ENCODE data around the gene CLCNKB.
"Not testable (repeated sequence)": the region's sequence is repeated elsewhere in the genome, so short reads cannot be mapped to it uniquely, and the experiment has no call there.

Gene CLCNKB

GRCh38 chr1:16020325-16020724 lies 23.3 kb upstream of the CLCNKB start:
- Histone ChIP-seq H3K4me1 (peaks cover 92% of the 10 kb centered on the region), H3K36me3 (no peaks in the 10 kb centered on the region), H3K4me2 (peak overlapping the region; percentile 92; the same call in 1 of the 2 replicates), H3K27ac (no peak overlapping the region), H3K4me3 (no peak overlapping the region), H3K27me3 (no peaks in the 10 kb centered on the region), H3K9ac (no peak overlapping the region), H3K9me3 (no peaks in the 10 kb centered on the region), H4K20me1 (no peaks in the 10 kb centered on the region)
- no peak for TF ChIP-seq Cebpa-rat (IDR thresholded peaks at IDR 0.05)

GRCh38 chr1:16020878-16021277 lies 22.7 kb upstream of the CLCNKB start:
- H3K4me1 ChIP-seq, result peaks cover 86% of the 10 kb centered on the region
- not testable (repeated sequence) for H3K27me3 ChIP-seq, H3K36me3 ChIP-seq, H3K9me3 ChIP-seq, H3K9ac ChIP-seq, H3K27ac ChIP-seq, H4K20me1 ChIP-seq, H3K4me3 ChIP-seq
- peak overlapping the region; percentile 62; the same call in 1 of the 2 replicates for H3K4me2 ChIP-seq

GRCh38 chr1:16021681-16022080 lies 21.9 kb upstream of the CLCNKB start, which contains the start of gene CLCNKA:
Gene CLCNKA (plus strand): TSS chr1:16022036. CDS start chr1:16022620, 584 bp downstream.
- H3K9ac ChIP-seq, result no peak within 1 kb of the TSS
- no peak within 1 kb of the TSS for H3K4me3 ChIP-seq
- peaks cover 78% of the 10 kb centered on the region for H3K4me1 ChIP-seq
- H3K4me2 ChIP-seq, result peak within 1 kb of the TSS; percentile 62
- H3K36me3 ChIP-seq, result no peaks in the 10 kb centered on the region
- TF ChIP-seq Cebpa-rat (IDR thresholded peaks at IDR 0.05), result no peak
- no peaks in the 10 kb centered on the region for H3K27me3 ChIP-seq
- H4K20me1 ChIP-seq, result no peaks in the 10 kb centered on the region
- no peak within 1 kb of the TSS for H3K27ac ChIP-seq
- no peaks in the 10 kb centered on the region for H3K9me3 ChIP-seq

- Histone ChIP-seq H3K4me3 (no peak overlapping the region), H4K20me1 (no peaks in the 10 kb centered on the region), H3K9ac (no peak overlapping the region), H3K9me3 (no peaks in the 10 kb centered on the region), H3K4me1 (peaks cover 77% of the 10 kb centered on the region), H3K4me2 (peak overlapping the region; percentile 62), H3K27me3 (no peaks in the 10 kb centered on the region), H3K36me3 (no peaks in the 10 kb centered on the region), H3K27ac (no peak overlapping the region)
- TF ChIP-seq Cebpa-rat (IDR thresholded peaks at IDR 0.05), result no peak
Observed at GRCh38 chr1:16022393-16022792, 21.2 kb upstream of the CLCNKB start.

- Histone ChIP-seq H3K27me3 (no peaks in the 10 kb centered on the region), H3K36me3 (no peaks in the 10 kb centered on the region), H3K4me2 (peak overlapping the region; percentile 62; the same call in 1 of the 2 replicates), H3K4me1 (peaks cover 71% of the 10 kb centered on the region), H3K9me3 (no peaks in the 10 kb centered on the region), H3K9ac (no peak overlapping the region), H3K4me3 (no peak overlapping the region), H4K20me1 (no peaks in the 10 kb centered on the region), H3K27ac (no peak overlapping the region; the same call in 1 of the 2 replicates)
- TF ChIP-seq Cebpa-rat (IDR thresholded peaks at IDR 0.05), result no peak
Observed at GRCh38 chr1:16023050-16023653, 20.4 kb upstream of the CLCNKB start.

- H4K20me1 ChIP-seq, H3K9me3 ChIP-seq, H3K27ac ChIP-seq, H3K36me3 ChIP-seq, H3K4me2 ChIP-seq, H3K9ac ChIP-seq, H3K27me3 ChIP-seq, H3K4me3 ChIP-seq: not testable (repeated sequence)
- H3K4me1 ChIP-seq, result peaks cover 40% of the 10 kb centered on the region
Observed at GRCh38 chr1:16026302-16026701, 17.3 kb upstream of the CLCNKB start.

GRCh38 chr1:16026723-16027484 lies 16.7 kb upstream of the CLCNKB start:
- Histone ChIP-seq H3K27ac (no peak overlapping the region), H3K9ac (no peak overlapping the region), H3K4me1 (peaks cover 34% of the 10 kb centered on the region), H4K20me1 (no peaks in the 10 kb centered on the region), H3K4me2 (peak overlapping the region; percentile 53), H3K9me3 (no peaks in the 10 kb centered on the region), H3K27me3 (no peaks in the 10 kb centered on the region), H3K4me3 (no peak overlapping the region), H3K36me3 (no peaks in the 10 kb centered on the region)
- no peak for TF ChIP-seq Cebpa-rat (IDR thresholded peaks at IDR 0.05)

- H3K27me3 ChIP-seq, result no peaks in the 10 kb centered on the region
- H3K4me1 ChIP-seq, result peaks cover 19% of the 10 kb centered on the region; the same call in 1 of the 2 replicates
- H3K9ac ChIP-seq, result no peak overlapping the region
- no peaks in the 10 kb centered on the region for H3K36me3 ChIP-seq
- H4K20me1 ChIP-seq, result no peaks in the 10 kb centered on the region
- H3K9me3 ChIP-seq, result no peaks in the 10 kb centered on the region
- H3K4me3 ChIP-seq, result no peak overlapping the region
- no peak overlapping the region; the same call in 1 of the 2 replicates for H3K27ac ChIP-seq
- H3K4me2 ChIP-seq, result no peak overlapping the region
- no peak for TF ChIP-seq Cebpa-rat (IDR thresholded peaks at IDR 0.05)
Observed at GRCh38 chr1:16028237-16029002, 15.2 kb upstream of the CLCNKB start.

- peaks cover 14% of the 10 kb centered on the region; the same call in 1 of the 2 replicates for H3K4me1 ChIP-seq
- H4K20me1 ChIP-seq, H3K4me2 ChIP-seq, H3K36me3 ChIP-seq, H3K27me3 ChIP-seq, H3K9ac ChIP-seq, H3K9me3 ChIP-seq, H3K27ac ChIP-seq, H3K4me3 ChIP-seq: not testable (repeated sequence)
Observed at GRCh38 chr1:16029003-16029268, 14.6 kb upstream of the CLCNKB start.

- Histone ChIP-seq H3K9me3 (no peaks in the 10 kb centered on the region), H4K20me1 (no peaks in the 10 kb centered on the region), H3K4me2 (no peak overlapping the region), H3K36me3 (no peaks in the 10 kb centered on the region), H3K9ac (no peak overlapping the region), H3K4me1 (peaks cover 13% of the 10 kb centered on the region; the same call in 1 of the 2 replicates), H3K27me3 (no peaks in the 10 kb centered on the region), H3K27ac (no peak overlapping the region), H3K4me3 (no peak overlapping the region)
- no peak for TF ChIP-seq Cebpa-rat (IDR thresholded peaks at IDR 0.05)
Observed at GRCh38 chr1:16029288-16029687, 14.3 kb upstream of the CLCNKB start.
